Fibroblast of lung (primary cell): ENCODE data around the gene SH3GL3. TPM values are rescaled to one million over a fixed set of nuclear protein-coding genes. Genes with fewer than 3 reads are reported as not detected.
A peak's percentile ranks its signal among the peaks of the same experiment; 100 is the strongest.

Experiments
- DNase-seq, 2 donors: peaks; one replicate each; pipeline versions ENCODE4 v3.0.0 to v3.0.0-alpha.2; 2010; ENCODE audit warnings: low read depth in 2 of 2
- H2AFZ ChIP-seq: 2 replicates; pipeline ENCODE4 v1.5.1; 2012; ENCODE audit warnings: low read length, control low read depth, inconsistent platforms
- H3K27ac ChIP-seq: 2 replicates; pipeline ENCODE4 v1.5.1; 2011; ENCODE audit warnings: low read length, control low read depth; ENCODE audit not compliant: insufficient read depth
- H3K27me3 ChIP-seq: 2 replicates; pipeline ENCODE4 v1.5.1; 2011; ENCODE audit warnings: mild to moderate bottlenecking, low read length; ENCODE audit not compliant: control insufficient read depth, insufficient read depth
- H3K36me3 ChIP-seq: 2 replicates; pipeline ENCODE4 v1.5.1; 2011; ENCODE audit warnings: low read length; ENCODE audit not compliant: control insufficient read depth, insufficient read depth
- H3K4me1 ChIP-seq: 2 replicates; pipeline ENCODE4 v1.5.1; 2011; ENCODE audit warnings: low read length; ENCODE audit not compliant: control insufficient read depth, insufficient read depth; ENCODE audit errors: extremely low read depth
- H3K4me2 ChIP-seq: 2 replicates; pipeline ENCODE4 v1.5.1; 2011; ENCODE audit warnings: low read length, control low read depth; ENCODE audit not compliant: insufficient read depth; ENCODE audit errors: extremely low read depth
- H3K4me3 ChIP-seq, 4 experiments: fragments of 200-600 bp in 1 of 4; sonication (generic) in 1 of 4; replicated peaks in 1 of 4; 2 replicates each; pipeline ENCODE4 v1.5.1; 2011 to 2016; ENCODE audit warnings: low read length in 4 of 4, low read depth in 3 of 4, mild to moderate bottlenecking in 3 of 4, control low read depth in 2 of 4, inconsistent platforms in 1 of 4, mixed read lengths in 1 of 4; ENCODE audit not compliant: insufficient read depth in 1 of 4; ENCODE audit errors: control extremely low read depth in 1 of 4
- H3K79me2 ChIP-seq: 2 replicates; pipeline ENCODE4 v1.5.1; 2012; ENCODE audit warnings: mild to moderate bottlenecking, low read length, inconsistent platforms; ENCODE audit not compliant: control insufficient read depth, insufficient read depth
- H3K9ac ChIP-seq: 2 replicates; pipeline ENCODE4 v1.5.1; 2011; ENCODE audit warnings: mild to moderate bottlenecking, low read length, control low read depth; ENCODE audit not compliant: insufficient read depth
- H3K9me3 ChIP-seq: 2 replicates; pipeline ENCODE4 v1.5.1; 2012; ENCODE audit warnings: low read depth, low read length; ENCODE audit not compliant: control insufficient read depth, insufficient read depth
- H4K20me1 ChIP-seq: 2 replicates; pipeline ENCODE4 v1.5.1; 2011; ENCODE audit warnings: low read length; ENCODE audit not compliant: control insufficient read depth, insufficient read depth; ENCODE audit errors: extremely low read depth
- CTCF ChIP-seq, 2 donors: IDR thresholded peaks in 1 of 2; conservative IDR thresholded peaks in 1 of 2; 1 replicate in 1 of 2; 2 replicates in 1 of 2; pipeline ENCODE4 v1.5.1; 2011 to 2012; ENCODE audit warnings: low read length in 2 of 2, control low read depth in 1 of 2, inconsistent platforms in 1 of 2, low read depth in 1 of 2, mild to moderate bottlenecking in 1 of 2
- EZH2 ChIP-seq: IDR thresholded peaks from 2 replicates; pipeline ENCODE4 v1.5.1; 2012; ENCODE audit warnings: low read length, control low read depth, mild to moderate bottlenecking; ENCODE audit errors: missing control alignments
- polyA plus RNA-seq, 2 donors: library from polyadenylated mRNA; depleted of rRNA in 1 of 2; stranded (reverse) in 1 of 2; unstranded in 1 of 2; fragments of >200 nt; gene quantifications; 2 replicates each; pipeline ENCODE4 v1.2.1, GENCODE V29; 2011 to 2012; ENCODE audit warnings: missing spikeins in 1 of 2
- total RNA-seq: library from RNA; depleted of rRNA; stranded (reverse); fragments of >200 nt; gene quantifications from 2 replicates; pipeline ENCODE4 v1.2.1, GENCODE V29; 2014

Gene SH3GL3
- total and polyA plus RNA-seq, 2 donors (not counting 1 experiment from before 2014, with no cell fraction given): under 0.01 to 0.05 TPM

GRCh38 chr15:83570756-83571155 is 123.6 kb downstream of the SH3GL3 start:
- Histone ChIP-seq H3K27ac (no peak overlapping the region), H3K27me3 (no peaks in the 10 kb centered on the region), H3K9me3 (no peaks in the 10 kb centered on the region), H2AFZ (no peak overlapping the region), H3K36me3 (no peaks in the 10 kb centered on the region), H3K9ac (no peak overlapping the region), H3K4me1 (no peaks in the 10 kb centered on the region), H3K79me2 (no peaks in the 10 kb centered on the region), H3K4me2 (no peak overlapping the region), H4K20me1 (no peaks in the 10 kb centered on the region), H3K4me3 (no peak overlapping the region)
- TF ChIP-seq CTCF (conservative IDR thresholded peaks at IDR 0.05 in 1 of 2, IDR thresholded peaks at IDR 0.05 in 1 of 2; ENCODE audit: low read depth in 1 of 2, low read length in 2 of 2): no peak
- no peak for TF ChIP-seq EZH2
- no peak for DNase-seq

GRCh38 chr15:83571820-83572707 is 124.9 kb downstream of the SH3GL3 start:
- TF ChIP-seq CTCF (conservative IDR thresholded peaks at IDR 0.05 in 1 of 2, IDR thresholded peaks at IDR 0.05 in 1 of 2; ENCODE audit: low read depth in 1 of 2, low read length in 2 of 2) (peak; percentile 56 to 74), EZH2 (no peak)
- no peak overlapping the region for H3K9ac ChIP-seq
- H3K36me3 ChIP-seq: no peaks in the 10 kb centered on the region
- H3K27ac ChIP-seq: no peak overlapping the region
- no peaks in the 10 kb centered on the region for H3K27me3 ChIP-seq
- H3K4me3 ChIP-seq: no peak overlapping the region
- no peaks in the 10 kb centered on the region for H4K20me1 ChIP-seq
- H3K79me2 ChIP-seq: no peaks in the 10 kb centered on the region
- no peak overlapping the region for H2AFZ ChIP-seq
- H3K4me2 ChIP-seq: no peak overlapping the region
- H3K9me3 ChIP-seq: no peaks in the 10 kb centered on the region
- peak; percentile 6 to 44 for DNase-seq
- H3K4me1 ChIP-seq: no peaks in the 10 kb centered on the region

- Histone ChIP-seq H2AFZ (no peak overlapping the region), H3K4me2 (no peak overlapping the region), H3K27ac (no peak overlapping the region), H3K36me3 (no peaks in the 10 kb centered on the region), H3K9ac (no peak overlapping the region), H3K27me3 (peaks cover 4% of the 10 kb centered on the region), H3K4me1 (no peaks in the 10 kb centered on the region), H3K79me2 (no peaks in the 10 kb centered on the region), H3K9me3 (no peaks in the 10 kb centered on the region), H3K4me3 (no peak overlapping the region), H4K20me1 (no peaks in the 10 kb centered on the region)
- no peak for TF ChIP-seq CTCF (conservative IDR thresholded peaks at IDR 0.05 in 1 of 2, IDR thresholded peaks at IDR 0.05 in 1 of 2; ENCODE audit: low read depth in 1 of 2, low read length in 2 of 2)
- TF ChIP-seq EZH2: no peak
- no peak for DNase-seq
These were observed 127.2 kb downstream of the SH3GL3 start for GRCh38 chr15:83574345-83574744.
